IPS-20b (cell line): ENCODE results near the gene HK3.

Experiments
- H3K27ac ChIP-seq: one replicate; pipeline ENCODE4 v1.5.1; 2013; ENCODE audit warnings: low read length
- H3K27me3 ChIP-seq: 2 replicates; pipeline ENCODE4 v1.6.1; 2013; ENCODE audit warnings: mild to moderate bottlenecking, low read length, inconsistent platforms; ENCODE audit not compliant: insufficient read depth
- H3K36me3 ChIP-seq: 2 replicates; pipeline ENCODE4 v1.6.1; 2013; ENCODE audit warnings: low read depth, mild to moderate bottlenecking, inconsistent platforms, low read length, moderate library complexity; ENCODE audit not compliant: insufficient read depth
- H3K4me1 ChIP-seq: 2 replicates; pipeline ENCODE4 v1.6.1; 2013; ENCODE audit warnings: mild to moderate bottlenecking, control low read depth, inconsistent platforms, low read length, moderate library complexity; ENCODE audit not compliant: insufficient read depth
- H3K4me3 ChIP-seq: 2 replicates; pipeline ENCODE4 v1.5.1; 2013; ENCODE audit warnings: mild to moderate bottlenecking, low read length, inconsistent platforms
- H3K9ac ChIP-seq: 2 replicates; pipeline ENCODE4 v1.6.1; 2013; ENCODE audit warnings: low read depth, mild to moderate bottlenecking, inconsistent platforms, low read length, moderate library complexity
- H3K9me3 ChIP-seq: 2 replicates; pipeline ENCODE4 v1.6.1; 2013; ENCODE audit warnings: mild to moderate bottlenecking, low read depth, low read length, inconsistent platforms; ENCODE audit not compliant: insufficient read depth

HK3 gene

GRCh38 chr5:176888865-176889165, 10.3 kb downstream of the HK3 start:
- Histone ChIP-seq H3K27ac (no peak overlapping the region), H3K9ac (no peak overlapping the region), H3K36me3 (no peaks in the 10 kb centered on the region), H3K27me3 (no peaks in the 10 kb centered on the region), H3K9me3 (no peaks in the 10 kb centered on the region), H3K4me3 (no peak overlapping the region), H3K4me1 (no peaks in the 10 kb centered on the region)

DNA sequence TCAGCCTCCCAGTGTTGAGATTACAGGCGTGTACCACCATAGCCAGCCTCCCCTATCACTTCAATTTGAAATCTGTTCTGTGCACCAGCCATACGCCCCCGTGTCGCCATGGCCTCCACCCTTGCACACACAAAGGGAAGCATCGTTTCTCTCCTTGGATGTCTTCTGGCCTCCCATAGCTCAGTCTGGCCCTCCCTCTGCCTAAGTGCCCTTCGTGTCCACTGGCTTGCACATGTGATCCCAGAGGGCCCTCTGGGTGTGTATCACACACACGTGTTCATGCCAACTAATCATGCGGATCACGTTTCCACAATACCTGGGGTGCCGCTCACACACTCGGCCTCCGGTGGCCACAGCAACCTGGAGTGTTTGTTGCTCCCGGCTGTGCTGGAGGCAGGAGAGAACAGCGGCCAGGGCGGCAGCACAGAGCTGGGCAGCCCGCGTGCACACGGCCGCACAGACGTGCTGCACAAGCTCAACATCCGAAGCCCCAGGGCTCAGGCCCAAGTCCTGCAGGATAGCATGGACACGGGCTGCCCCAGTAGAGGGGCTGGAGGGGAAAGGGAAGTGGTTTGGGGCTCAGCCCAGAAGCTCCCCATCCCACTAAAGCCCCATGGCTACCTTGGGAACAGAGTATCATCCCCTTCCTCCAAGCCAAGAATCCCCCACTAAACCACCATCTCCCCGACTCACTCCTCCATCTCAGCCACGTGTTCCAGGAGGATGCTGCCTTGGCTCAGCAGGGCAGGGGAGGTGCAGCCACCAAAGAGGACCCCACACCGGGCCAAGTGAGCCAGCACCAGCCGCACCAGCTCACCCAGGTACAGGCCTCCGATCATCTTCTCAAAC, 10.9 kb downstream of the HK3 start:
- Histone ChIP-seq H3K27me3 (no peaks in the 10 kb centered on the region), H3K36me3 (no peaks in the 10 kb centered on the region), H3K9me3 (no peaks in the 10 kb centered on the region), H3K9ac (no peak overlapping the region), H3K27ac (no peak overlapping the region), H3K4me1 (no peaks in the 10 kb centered on the region), H3K4me3 (no peak overlapping the region)

- Histone ChIP-seq H3K36me3 (no peaks in the 10 kb centered on the region), H3K9me3 (no peaks in the 10 kb centered on the region), H3K27ac (no peak overlapping the region), H3K27me3 (no peaks in the 10 kb centered on the region), H3K4me1 (no peaks in the 10 kb centered on the region), H3K9ac (no peak overlapping the region), H3K4me3 (no peak overlapping the region)
Measured at GRCh38 chr5:176887252-176887849, 11.8 kb downstream of the HK3 start.

DNA sequence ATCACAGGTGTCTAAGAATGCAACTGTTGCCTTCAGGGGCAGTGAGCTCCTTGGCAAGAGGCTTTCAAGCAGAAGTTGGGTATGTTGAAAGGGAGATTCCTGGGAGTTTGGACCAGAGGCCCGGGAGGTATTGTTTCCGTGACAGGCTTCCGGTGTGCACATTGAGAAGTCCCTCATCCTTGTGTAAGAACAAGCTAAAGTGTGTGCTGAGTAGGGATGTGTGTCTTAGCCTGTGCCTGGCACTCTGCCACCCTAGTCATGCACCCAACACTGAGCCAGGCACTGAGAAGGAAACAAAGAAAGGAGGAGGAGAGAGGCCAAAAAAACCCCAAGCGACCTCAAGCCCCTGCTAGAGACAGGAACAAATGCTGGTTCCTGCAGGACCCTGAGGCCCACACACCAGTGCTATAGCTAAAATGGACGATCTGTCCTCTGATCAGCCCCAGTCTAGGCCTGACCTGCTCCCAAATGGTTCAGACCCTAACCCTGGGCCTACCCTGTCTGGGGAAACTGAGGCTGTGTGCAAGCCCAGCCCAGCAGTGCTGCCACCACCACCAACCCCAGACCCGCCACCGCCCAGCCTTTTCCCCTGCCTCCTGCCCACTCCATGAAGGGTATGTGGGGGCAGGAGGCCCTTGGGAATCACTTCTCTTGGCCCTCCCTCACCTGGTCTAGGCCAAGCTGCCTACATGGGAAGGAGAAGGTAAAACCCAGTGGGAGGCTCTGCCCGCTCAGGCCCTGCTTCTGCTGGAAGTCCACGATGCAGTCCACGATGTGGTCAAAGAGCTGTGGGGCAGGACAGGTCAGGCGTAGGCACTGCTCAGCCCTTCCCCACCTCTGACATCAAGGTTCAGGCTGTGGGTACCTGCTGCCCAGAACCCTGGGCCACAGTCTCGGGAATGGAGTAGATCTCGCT, 12.6 kb downstream of the HK3 start:
- H3K27ac ChIP-seq: no peak overlapping the region
- no peaks in the 10 kb centered on the region for H3K27me3 ChIP-seq
- no peak overlapping the region for H3K4me3 ChIP-seq
- H3K36me3 ChIP-seq: no peaks in the 10 kb centered on the region
- no peak overlapping the region for H3K9ac ChIP-seq
- H3K4me1 ChIP-seq: no peaks in the 10 kb centered on the region
- H3K9me3 ChIP-seq: no peaks in the 10 kb centered on the region

- no peaks in the 10 kb centered on the region for H3K27me3 ChIP-seq
- H3K4me3 ChIP-seq: no peak overlapping the region
- no peaks in the 10 kb centered on the region for H3K4me1 ChIP-seq
- no peaks in the 10 kb centered on the region for H3K9me3 ChIP-seq
- H3K9ac ChIP-seq: no peak overlapping the region
- no peak overlapping the region for H3K27ac ChIP-seq
- no peaks in the 10 kb centered on the region for H3K36me3 ChIP-seq
Measured at GRCh38 chr5:176884571-176884890, 14.6 kb downstream of the HK3 start.

GRCh38 chr5:176883700-176884570, 15.2 kb downstream of the HK3 start:
- Histone ChIP-seq H3K27ac (no peak overlapping the region), H3K4me1 (no peaks in the 10 kb centered on the region), H3K27me3 (no peaks in the 10 kb centered on the region), H3K9me3 (no peaks in the 10 kb centered on the region), H3K4me3 (no peak overlapping the region), H3K36me3 (no peaks in the 10 kb centered on the region), H3K9ac (no peak overlapping the region)

DNA sequence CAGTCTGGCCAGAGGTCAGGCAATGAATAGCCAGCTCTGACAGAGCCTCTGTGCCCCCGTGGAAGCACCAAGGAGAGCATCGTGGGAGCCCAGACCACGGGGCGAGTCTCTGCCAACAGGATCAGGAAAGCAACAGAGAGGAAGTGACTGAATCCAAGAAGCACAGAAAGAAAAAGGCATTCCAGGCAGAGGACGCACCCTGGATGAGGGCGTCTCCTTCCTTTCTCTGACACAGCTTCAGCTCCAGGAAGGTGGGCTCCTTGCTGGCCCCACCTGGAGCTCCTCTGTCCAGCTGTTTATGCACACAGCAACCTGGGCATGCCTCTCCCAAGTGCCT, 16.6 kb downstream of the HK3 start:
- Histone ChIP-seq H3K9ac (no peak overlapping the region), H3K27ac (no peak overlapping the region), H3K36me3 (no peaks in the 10 kb centered on the region), H3K4me1 (no peaks in the 10 kb centered on the region), H3K9me3 (no peaks in the 10 kb centered on the region), H3K4me3 (no peak overlapping the region), H3K27me3 (no peaks in the 10 kb centered on the region)

- Histone ChIP-seq H3K36me3 (no peaks in the 10 kb centered on the region), H3K4me1 (no peaks in the 10 kb centered on the region), H3K9me3 (no peaks in the 10 kb centered on the region), H3K4me3 (no peak overlapping the region), H3K27ac (no peak overlapping the region), H3K9ac (no peak overlapping the region), H3K27me3 (no peaks in the 10 kb centered on the region)
Measured at GRCh38 chr5:176881816-176882566, 17.2 kb downstream of the HK3 start.

DNA sequence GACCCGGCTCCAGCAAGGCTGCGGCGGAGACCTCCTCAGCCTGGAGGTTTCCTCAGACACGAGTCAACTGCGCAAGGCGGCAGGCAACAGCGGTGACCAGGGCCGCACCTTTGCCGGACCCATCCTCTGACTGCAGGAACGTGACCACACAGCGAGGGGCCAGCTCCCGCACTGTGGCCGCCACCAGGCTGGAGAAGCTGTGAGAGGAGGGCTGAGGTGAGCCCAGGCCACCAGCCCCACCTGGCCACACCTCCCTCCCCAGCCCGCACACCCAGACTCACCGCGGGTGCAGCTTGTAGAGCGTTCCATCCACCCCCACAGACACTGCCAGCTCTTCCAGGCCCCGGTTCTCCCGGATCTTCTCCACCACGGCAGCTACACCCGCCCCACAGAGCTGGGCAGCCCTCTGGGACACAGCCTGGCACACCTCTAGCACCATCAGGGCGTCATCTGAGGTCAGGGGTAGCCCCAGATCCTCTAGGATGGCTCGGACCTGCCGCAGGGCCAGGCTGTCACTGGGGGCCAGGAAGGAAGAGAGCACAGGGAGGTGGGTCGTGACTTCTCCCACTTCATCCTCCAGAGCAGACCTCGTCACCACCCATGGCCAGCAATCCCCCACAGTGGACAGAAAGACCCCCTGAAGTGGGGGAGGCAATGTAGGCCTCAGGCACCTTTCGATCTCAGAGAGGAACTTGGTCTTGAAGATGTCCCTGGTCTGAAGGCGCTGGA, 18.0 kb downstream of the HK3 start:
- H3K27me3 ChIP-seq: peaks cover 3% of the 10 kb centered on the region
- H3K4me1 ChIP-seq: no peaks in the 10 kb centered on the region
- no peak overlapping the region for H3K4me3 ChIP-seq
- H3K9ac ChIP-seq: no peak overlapping the region
- no peaks in the 10 kb centered on the region for H3K36me3 ChIP-seq
- no peak overlapping the region for H3K27ac ChIP-seq
- H3K9me3 ChIP-seq: no peaks in the 10 kb centered on the region

DNA sequence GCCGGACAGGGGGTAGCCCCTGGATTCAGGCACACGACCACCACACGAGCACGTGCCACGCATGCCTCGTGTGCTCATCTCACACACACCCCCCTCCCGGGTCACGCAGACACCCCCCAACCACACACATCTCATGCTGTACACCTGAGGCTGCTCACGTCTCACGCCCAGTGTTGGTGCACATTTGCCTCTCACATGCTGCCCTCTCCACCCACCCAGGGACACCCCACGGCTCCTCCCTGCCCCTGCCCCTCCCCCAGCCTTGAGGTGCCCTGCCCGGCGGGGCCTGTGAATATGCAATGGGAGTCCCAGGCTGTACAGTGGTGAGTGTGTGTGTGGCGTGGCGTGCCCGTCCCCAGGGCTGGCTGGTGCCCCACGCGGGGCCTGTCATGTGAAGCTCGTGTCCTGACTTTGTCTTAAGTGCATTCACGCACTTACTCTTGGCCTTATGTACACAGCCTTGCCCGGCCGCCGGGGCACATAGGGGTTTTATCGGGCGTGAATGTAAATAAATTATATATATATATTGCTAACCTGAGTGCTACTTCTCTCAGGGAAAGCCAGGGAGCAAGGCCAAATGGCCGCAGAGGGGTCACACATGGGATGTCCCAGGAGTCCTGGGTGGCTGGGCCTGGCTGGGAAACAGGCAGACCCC, 18.7 kb downstream of the HK3 start:
- H3K4me1 ChIP-seq: no peaks in the 10 kb centered on the region
- H3K27ac ChIP-seq: no peak overlapping the region
- no peak overlapping the region for H3K9ac ChIP-seq
- no peaks in the 10 kb centered on the region for H3K9me3 ChIP-seq
- H3K36me3 ChIP-seq: no peaks in the 10 kb centered on the region
- peaks cover 8% of the 10 kb centered on the region for H3K27me3 ChIP-seq
- no peak overlapping the region for H3K4me3 ChIP-seq
